ENCODE measurements around the gene HSPB1.

DNA sequence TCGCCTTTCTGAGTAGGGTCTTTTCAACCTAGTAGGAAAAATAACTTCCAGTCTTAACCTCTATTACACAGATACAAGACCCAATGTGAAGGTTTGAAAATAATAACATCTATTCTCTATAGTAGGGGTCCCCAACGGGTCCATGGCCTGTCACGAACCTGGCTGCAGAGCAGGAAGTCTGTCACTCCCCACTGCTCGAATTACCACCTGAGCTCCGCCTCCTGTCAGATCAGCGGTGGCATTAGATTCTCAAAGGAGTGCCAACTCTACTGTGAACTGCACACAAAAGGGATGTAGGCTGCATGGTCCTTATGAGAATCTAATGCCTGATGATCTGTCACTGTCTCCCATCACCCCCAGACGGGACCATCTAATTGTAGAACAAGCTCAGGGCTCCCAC is 48.9 kb downstream of the HSPB1 start:
- TF ChIP-seq, protein P1, sequence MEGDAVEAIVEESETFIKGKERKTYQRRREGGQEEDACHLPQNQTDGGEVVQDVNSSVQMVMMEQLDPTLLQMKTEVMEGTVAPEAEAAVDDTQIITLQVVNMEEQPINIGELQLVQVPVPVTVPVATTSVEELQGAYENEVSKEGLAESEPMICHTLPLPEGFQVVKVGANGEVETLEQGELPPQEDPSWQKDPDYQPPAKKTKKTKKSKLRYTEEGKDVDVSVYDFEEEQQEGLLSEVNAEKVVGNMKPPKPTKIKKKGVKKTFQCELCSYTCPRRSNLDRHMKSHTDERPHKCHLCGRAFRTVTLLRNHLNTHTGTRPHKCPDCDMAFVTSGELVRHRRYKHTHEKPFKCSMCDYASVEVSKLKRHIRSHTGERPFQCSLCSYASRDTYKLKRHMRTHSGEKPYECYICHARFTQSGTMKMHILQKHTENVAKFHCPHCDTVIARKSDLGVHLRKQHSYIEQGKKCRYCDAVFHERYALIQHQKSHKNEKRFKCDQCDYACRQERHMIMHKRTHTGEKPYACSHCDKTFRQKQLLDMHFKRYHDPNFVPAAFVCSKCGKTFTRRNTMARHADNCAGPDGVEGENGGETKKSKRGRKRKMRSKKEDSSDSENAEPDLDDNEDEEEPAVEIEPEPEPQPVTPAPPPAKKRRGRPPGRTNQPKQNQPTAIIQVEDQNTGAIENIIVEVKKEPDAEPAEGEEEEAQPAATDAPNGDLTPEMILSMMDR (IDR thresholded peaks at IDR 0.05; ENCODE audit: low read depth, low read length), result no peak
- TF ChIP-seq EZH2phosphoT487 (IDR thresholded peaks at IDR 0.05; ENCODE audit: low read depth), result no peak
